Liver (tissue), 9 donors: ENCODE data around the gene BCL2. TPM values are rescaled to one million over a fixed set of nuclear protein-coding genes. Genes with fewer than 3 reads are reported as not detected.
"Not testable (repeated sequence)": the region's sequence is repeated elsewhere in the genome, so short reads cannot be mapped to it uniquely, and the experiment has no call there.

Experiments
- DNase-seq: peaks from one replicate; pipeline ENCODE4 v3.0.0-alpha.2; 2017; ENCODE audit warnings: low spot score
- H3K27ac ChIP-seq, 2 donors: one replicate each; pipeline ENCODE4 v1.7.0; 2013; ENCODE audit warnings: inconsistent platforms in 2 of 2, low read length in 2 of 2, control low read depth in 1 of 2, low read depth in 1 of 2, mild to moderate bottlenecking in 1 of 2
- H3K27me3 ChIP-seq, 4 donors: one replicate each; pipeline versions ENCODE4 v1.6.1 to v1.7.0; 2013; ENCODE audit warnings: low read length in 3 of 4, inconsistent platforms in 1 of 4, mild to moderate bottlenecking in 1 of 4, moderate library complexity in 1 of 4; ENCODE audit not compliant: control insufficient read depth in 4 of 4, insufficient read depth in 4 of 4
- H3K36me3 ChIP-seq, 4 donors: one replicate each; pipeline versions ENCODE4 v1.6.1 to v1.7.0; 2013; ENCODE audit warnings: low read length in 3 of 4, mild to moderate bottlenecking in 3 of 4, low read depth in 1 of 4, moderate library complexity in 1 of 4; ENCODE audit not compliant: control insufficient read depth in 4 of 4, insufficient read depth in 3 of 4
- H3K4me1 ChIP-seq, 4 donors: one replicate each; pipeline versions ENCODE4 v1.6.1 to v1.7.0; 2013; ENCODE audit warnings: low read length in 3 of 4, mild to moderate bottlenecking in 3 of 4, moderate library complexity in 1 of 4; ENCODE audit not compliant: control insufficient read depth in 4 of 4, insufficient read depth in 4 of 4
- H3K4me3 ChIP-seq, 3 donors: one replicate each; pipeline versions ENCODE4 v1.6.1 to v1.7.0; 2013; ENCODE audit warnings: low read length in 3 of 3, control low read depth in 1 of 3, low read depth in 1 of 3, mild to moderate bottlenecking in 1 of 3
- H3K9ac ChIP-seq, 2 donors: one replicate each; pipeline ENCODE4 v1.7.0; 2013; ENCODE audit warnings: low read length in 2 of 2, mild to moderate bottlenecking in 2 of 2, moderate library complexity in 2 of 2, control low read depth in 1 of 2, low read depth in 1 of 2
- H3K9me3 ChIP-seq, 4 donors: one replicate each; pipeline versions ENCODE4 v1.6.1 to v1.7.0; 2013; ENCODE audit warnings: low read length in 3 of 4; ENCODE audit not compliant: control insufficient read depth in 4 of 4
- ATF3 ChIP-seq: IDR thresholded peaks from 2 replicates; pipeline ENCODE4 v1.6.1; 2016; ENCODE audit warnings: antibody characterized with exemption
- CTCF ChIP-seq: fragments of 150-350 bp; IDR thresholded peaks from 2 replicates; pipeline ENCODE4 v1.5.1; 2017; ENCODE audit warnings: improper control_type of control experiment, low read depth, low read length; ENCODE audit not compliant: missing input control
- EGR1 ChIP-seq, 2 donors: IDR thresholded peaks; 2 replicates each; pipeline ENCODE4 v1.6.1; 2016 to 2018; ENCODE audit warnings: antibody characterized with exemption in 2 of 2, low read depth in 2 of 2
- FOXA1 ChIP-seq: IDR thresholded peaks from 2 replicates; pipeline ENCODE4 v1.6.1; 2016; ENCODE audit warnings: antibody characterized with exemption
- FOXA2 ChIP-seq: IDR thresholded peaks from 2 replicates; pipeline ENCODE4 v1.6.1; 2016; ENCODE audit warnings: antibody characterized with exemption
- HNF4A ChIP-seq, 2 donors: conservative IDR thresholded peaks; 2 replicates each; pipeline ENCODE4 v1.6.1; 2016; ENCODE audit warnings: antibody characterized with exemption in 2 of 2, mild to moderate bottlenecking in 2 of 2
- HNF4G ChIP-seq: IDR thresholded peaks from 2 replicates; pipeline ENCODE4 v1.6.1; 2016; ENCODE audit warnings: antibody characterized with exemption
- JUND ChIP-seq, 2 donors: IDR thresholded peaks; 2 replicates each; pipeline ENCODE4 v1.6.1; 2016; ENCODE audit warnings: antibody characterized with exemption in 2 of 2
- NR2F2 ChIP-seq: IDR thresholded peaks from 2 replicates; pipeline ENCODE4 v1.6.1; 2016; ENCODE audit warnings: antibody characterized with exemption
- RAD21 ChIP-seq, 2 donors: IDR thresholded peaks; 2 replicates each; pipeline ENCODE4 v1.6.1; 2016; ENCODE audit warnings: antibody characterized with exemption in 2 of 2, mild to moderate bottlenecking in 2 of 2
- REST ChIP-seq: IDR thresholded peaks from 2 replicates; pipeline ENCODE4 v1.6.1; 2016; ENCODE audit warnings: antibody characterized with exemption, mild to moderate bottlenecking
- RXRA ChIP-seq, 2 donors: IDR thresholded peaks; 2 replicates each; pipeline ENCODE4 v1.6.1; 2017 to 2018; ENCODE audit warnings: antibody characterized with exemption in 2 of 2, mild to moderate bottlenecking in 1 of 2
- ZBTB33 ChIP-seq: IDR thresholded peaks from 2 replicates; pipeline ENCODE4 v1.6.1; 2016; ENCODE audit warnings: antibody characterized with exemption
- WGBS: extraction: QIAGEN DNeasy Blood & Tissue Kit; methylation state at CpG from one replicate; pipeline ENCODE4 v1.1.7; 2013; 5-methylcytosine and 5-hydroxymethylcytosine counted together
- polyA plus RNA-seq, 2 donors: library from polyadenylated mRNA; stranded (reverse) in 1 of 2; unstranded in 1 of 2; fragments of 200-250 nt in 1 of 2; fragments of >200 nt in 1 of 2; fragmentation: Nextera tagmentation in 1 of 2; extraction: Ambion mirVana in 1 of 2; gene quantifications; one replicate each; pipeline versions ENCODE4 v1.2.1 to v1.2.3, GENCODE V29; 2013 to 2015
- total RNA-seq, 2 donors: library from RNA; depleted of rRNA; stranded (reverse); fragments of >200 nt; gene quantifications; one replicate each; pipeline ENCODE4 v1.2.3, GENCODE V29; 2014
- donor health status: healthy.
- donor health status: healthy.
- donor health status: healthy.
- donor health status: healthy.
- donor health status: healthy.

Gene BCL2
- total and polyA plus RNA-seq, 4 donors: 0.40 to 3.9 (median 1.4) TPM

- 84% methylated on average over 21 of the region's 21 CpGs for whole genome bisulfite sequencing
- no peak overlapping the region for H3K4me3 ChIP-seq
- no peak for DNase-seq
- peak overlapping the region; percentile 58 to 68 for H3K27ac ChIP-seq
- peaks cover 1 to 18% (median 8%) of the 10 kb centered on the region in 4 donors for H3K4me1 ChIP-seq
- no peaks in the 10 kb centered on the region for H3K36me3 ChIP-seq
- H3K27me3 ChIP-seq: no peaks in the 10 kb centered on the region
- no peak for TF ChIP-seq JUND (IDR thresholded peaks at IDR 0.05)
- TF ChIP-seq HNF4G: peak; percentile 40
- peak; percentile 17 for TF ChIP-seq NR2F2
- peak; percentile 56 to 77 for TF ChIP-seq HNF4A (conservative IDR thresholded peaks at IDR 0.05)
- TF ChIP-seq CTCF: no peak
- peak; percentile 3 for TF ChIP-seq REST
- H3K9ac ChIP-seq: no peak overlapping the region
- no peaks in the 10 kb centered on the region for H3K9me3 ChIP-seq
Measured at GRCh38 chr18:63236921-63237846, 82.4 kb downstream of the BCL2 start.

- peaks cover 1 to 10% (median 6%) of the 10 kb centered on the region in 4 donors for H3K4me1 ChIP-seq
- no peaks in the 10 kb centered on the region for H3K9me3 ChIP-seq
- WGBS: 82% methylated on average over 14 of the region's 14 CpGs
- H3K27ac ChIP-seq: peak overlapping the region; percentile 58 to 68
- H3K4me3 ChIP-seq: no peak overlapping the region
- H3K9ac ChIP-seq: no peak overlapping the region
- no peak for TF ChIP-seq ZBTB33
- TF ChIP-seq FOXA2: no peak
- TF ChIP-seq RAD21 (IDR thresholded peaks at IDR 0.05): no peak
- no peak for TF ChIP-seq ATF3
- TF ChIP-seq RXRA (IDR thresholded peaks at IDR 0.05): no peak
- no peak for TF ChIP-seq NR2F2
- no peak for TF ChIP-seq EGR1 (IDR thresholded peaks at IDR 0.05; ENCODE audit: low read depth in 2 of 2)
- no peak for TF ChIP-seq FOXA1
- DNase-seq: no peak
- no peaks in the 10 kb centered on the region for H3K36me3 ChIP-seq
- no peaks in the 10 kb centered on the region for H3K27me3 ChIP-seq
Measured at GRCh38 chr18:63236406-63236805, 83.2 kb downstream of the BCL2 start.

- H3K27me3 ChIP-seq, H3K9me3 ChIP-seq, DNase-seq, H3K9ac ChIP-seq, H3K4me3 ChIP-seq, H3K4me1 ChIP-seq, H3K36me3 ChIP-seq, H3K27ac ChIP-seq: not testable (repeated sequence)
- WGBS: 91% methylated on average over 4 of the region's 4 CpGs
Measured at GRCh38 chr18:63235920-63236319, 83.6 kb downstream of the BCL2 start.
